ENCODE data around the gene VAPA.

The VAPA gene

DNA sequence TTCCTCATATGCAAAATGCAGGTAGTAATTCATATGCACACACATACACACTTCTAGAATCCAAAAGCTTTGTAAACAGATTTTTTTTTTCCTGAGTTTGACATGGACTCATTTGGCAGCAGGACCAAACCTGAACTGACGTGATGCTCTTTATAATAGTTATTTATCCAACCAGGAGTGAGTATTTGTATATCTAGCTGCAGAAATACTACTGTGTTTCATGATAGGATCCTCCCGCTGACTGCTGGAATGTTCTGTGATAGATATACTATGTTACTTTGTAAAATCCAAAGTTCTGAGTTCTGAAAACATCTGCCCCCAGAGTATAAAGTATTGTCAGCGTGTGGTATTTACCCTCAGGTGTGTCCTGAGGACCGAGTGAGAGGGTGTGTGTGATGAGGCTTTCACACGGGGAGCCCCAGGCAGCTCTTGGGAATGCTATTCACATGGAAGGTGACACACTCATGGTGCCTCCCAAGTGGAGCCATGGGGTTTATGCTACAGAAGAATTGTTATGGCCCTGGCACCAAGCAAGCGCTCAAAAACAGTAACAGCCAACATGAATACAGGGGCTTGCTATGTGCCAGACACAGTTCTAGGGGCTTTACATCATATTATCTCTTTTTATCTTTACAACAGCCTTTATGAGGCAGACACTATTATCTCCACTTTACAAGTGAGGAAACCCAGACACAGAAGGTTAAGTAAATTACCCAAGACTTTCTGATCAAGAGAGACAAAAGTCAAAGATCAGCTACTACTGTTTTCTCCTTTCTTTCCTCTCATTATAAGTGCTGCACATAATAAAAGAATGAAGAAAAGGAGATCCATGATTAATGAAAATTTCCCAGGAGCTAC, 44.7 kb upstream of the VAPA start:
- Histone ChIP-seq H3K79me2 (ENCODE audit: insufficient read depth, low read depth) (no peaks in the 10 kb centered on the region), H2AFZ (ENCODE audit: low read depth) (peak overlapping the region; percentile 75; the same call in 1 of the 2 replicates), H4K20me1 (ENCODE audit: insufficient read depth) (no peaks in the 10 kb centered on the region), H3K4me2 (peak overlapping the region; percentile 91), H3K27me3 (ENCODE audit: insufficient read depth, low read depth) (no peaks in the 10 kb centered on the region), H3K4me1 (ENCODE audit: low read depth, poor library complexity, severe bottlenecking) (peaks cover 45% of the 10 kb centered on the region), H3K36me3 (ENCODE audit: insufficient read depth) (no peaks in the 10 kb centered on the region), H3K27ac (peak overlapping the region; percentile 84), H3K4me3 (IDR thresholded peaks at IDR 0.05; ENCODE audit: insufficient read depth, low read depth, low read length) (no peak overlapping the region), H3K9ac (peak overlapping the region; percentile 68; the same call in 1 of the 2 replicates)
- TF ChIP-seq, protein P1, sequence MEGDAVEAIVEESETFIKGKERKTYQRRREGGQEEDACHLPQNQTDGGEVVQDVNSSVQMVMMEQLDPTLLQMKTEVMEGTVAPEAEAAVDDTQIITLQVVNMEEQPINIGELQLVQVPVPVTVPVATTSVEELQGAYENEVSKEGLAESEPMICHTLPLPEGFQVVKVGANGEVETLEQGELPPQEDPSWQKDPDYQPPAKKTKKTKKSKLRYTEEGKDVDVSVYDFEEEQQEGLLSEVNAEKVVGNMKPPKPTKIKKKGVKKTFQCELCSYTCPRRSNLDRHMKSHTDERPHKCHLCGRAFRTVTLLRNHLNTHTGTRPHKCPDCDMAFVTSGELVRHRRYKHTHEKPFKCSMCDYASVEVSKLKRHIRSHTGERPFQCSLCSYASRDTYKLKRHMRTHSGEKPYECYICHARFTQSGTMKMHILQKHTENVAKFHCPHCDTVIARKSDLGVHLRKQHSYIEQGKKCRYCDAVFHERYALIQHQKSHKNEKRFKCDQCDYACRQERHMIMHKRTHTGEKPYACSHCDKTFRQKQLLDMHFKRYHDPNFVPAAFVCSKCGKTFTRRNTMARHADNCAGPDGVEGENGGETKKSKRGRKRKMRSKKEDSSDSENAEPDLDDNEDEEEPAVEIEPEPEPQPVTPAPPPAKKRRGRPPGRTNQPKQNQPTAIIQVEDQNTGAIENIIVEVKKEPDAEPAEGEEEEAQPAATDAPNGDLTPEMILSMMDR (conservative IDR thresholded peaks at IDR 0.05; ENCODE audit: low read depth, low read length) = no peak

DNA sequence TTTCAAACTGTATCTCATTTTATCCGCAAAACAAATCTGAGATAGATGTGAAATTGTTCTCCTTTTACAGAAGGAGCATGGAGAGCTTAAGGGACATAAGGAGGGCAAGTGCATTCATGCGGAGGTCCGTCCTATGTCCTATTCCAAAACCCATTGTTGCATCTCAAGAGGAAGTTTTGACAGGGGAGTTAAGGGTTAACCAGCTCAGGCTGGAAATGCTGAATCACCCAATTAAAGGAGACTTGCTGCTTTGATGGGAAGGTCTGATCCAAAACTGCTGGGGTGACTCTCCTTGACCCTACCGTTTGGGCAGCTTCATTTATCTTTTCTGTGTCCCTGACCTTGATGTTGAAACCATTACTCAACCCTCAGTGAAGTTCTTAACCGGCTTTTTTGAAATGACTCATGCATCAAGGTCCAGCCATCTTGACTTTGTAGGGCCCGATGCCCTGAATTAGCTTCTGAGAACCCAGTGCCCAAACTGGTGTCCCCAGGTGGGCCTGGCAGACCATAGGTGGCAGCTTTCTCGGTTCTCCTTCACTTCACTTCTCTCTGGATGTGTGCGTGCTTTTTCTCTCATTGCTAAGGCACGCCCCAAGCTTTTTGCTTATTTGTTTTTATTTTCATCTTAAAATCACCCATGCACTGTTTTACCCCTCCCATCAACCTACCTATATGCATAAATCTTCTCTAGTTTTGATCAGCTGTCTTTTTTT, 43.9 kb upstream of the VAPA start:
- Histone ChIP-seq H3K4me1 (ENCODE audit: low read depth, poor library complexity, severe bottlenecking) (peaks cover 44% of the 10 kb centered on the region), H3K9ac (peak overlapping the region; percentile 68), H3K27me3 (ENCODE audit: insufficient read depth, low read depth) (no peaks in the 10 kb centered on the region), H3K36me3 (ENCODE audit: insufficient read depth) (no peaks in the 10 kb centered on the region), H3K79me2 (ENCODE audit: insufficient read depth, low read depth) (no peaks in the 10 kb centered on the region), H3K27ac (peak overlapping the region; percentile 84), H4K20me1 (ENCODE audit: insufficient read depth) (no peaks in the 10 kb centered on the region), H3K4me2 (peak overlapping the region; percentile 91), H2AFZ (ENCODE audit: low read depth) (peak overlapping the region; percentile 75), H3K4me3 (IDR thresholded peaks at IDR 0.05; ENCODE audit: insufficient read depth, low read depth, low read length) (no peak overlapping the region)
- TF ChIP-seq, protein P1 (conservative IDR thresholded peaks at IDR 0.05; ENCODE audit: low read depth, low read length) = no peak

DNA sequence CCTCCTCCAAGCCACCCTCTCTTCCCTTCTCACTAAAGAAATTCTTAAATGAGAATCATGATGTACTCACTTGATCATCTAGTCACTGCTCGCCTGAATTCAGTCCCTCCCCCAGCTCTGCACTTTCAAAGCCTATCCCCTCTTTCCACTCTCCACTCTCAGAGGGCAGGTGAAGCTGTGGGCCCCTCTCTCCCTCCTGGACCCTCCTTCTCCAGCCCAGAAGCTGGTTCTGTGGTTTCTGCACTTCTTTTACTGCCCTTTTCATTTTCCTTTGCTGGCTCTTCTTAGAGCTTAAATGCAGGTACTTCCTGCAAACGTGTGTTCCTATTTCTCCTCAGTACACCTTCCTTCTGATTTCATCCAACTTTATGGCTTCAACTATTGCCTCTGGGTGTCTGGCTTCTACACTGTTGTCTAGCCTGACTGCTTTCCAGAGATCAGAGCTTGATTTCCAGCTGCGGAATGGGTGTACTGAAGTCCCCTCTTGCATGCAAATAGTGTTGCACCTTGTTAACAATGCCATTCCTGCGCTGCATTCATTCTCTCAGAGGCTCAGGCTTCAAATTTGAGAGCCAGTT, 43.3 kb upstream of the VAPA start:
- H3K79me2 ChIP-seq (ENCODE audit: insufficient read depth, low read depth) = no peaks in the 10 kb centered on the region
- no peaks in the 10 kb centered on the region for H4K20me1 ChIP-seq (ENCODE audit: insufficient read depth)
- peaks cover 44% of the 10 kb centered on the region for H3K4me1 ChIP-seq (ENCODE audit: low read depth, poor library complexity, severe bottlenecking)
- no peaks in the 10 kb centered on the region for H3K36me3 ChIP-seq (ENCODE audit: insufficient read depth)
- no peaks in the 10 kb centered on the region for H3K27me3 ChIP-seq (ENCODE audit: insufficient read depth, low read depth)
- H3K4me3 ChIP-seq (IDR thresholded peaks at IDR 0.05; ENCODE audit: insufficient read depth, low read depth, low read length) = no peak overlapping the region
- H3K27ac ChIP-seq = peak overlapping the region; percentile 84
- peak overlapping the region; percentile 75 for H2AFZ ChIP-seq (ENCODE audit: low read depth)
- H3K4me2 ChIP-seq = peak overlapping the region; percentile 91
- H3K9ac ChIP-seq = peak overlapping the region; percentile 68
- TF ChIP-seq, protein P1 (conservative IDR thresholded peaks at IDR 0.05; ENCODE audit: low read depth, low read length) = no peak

DNA sequence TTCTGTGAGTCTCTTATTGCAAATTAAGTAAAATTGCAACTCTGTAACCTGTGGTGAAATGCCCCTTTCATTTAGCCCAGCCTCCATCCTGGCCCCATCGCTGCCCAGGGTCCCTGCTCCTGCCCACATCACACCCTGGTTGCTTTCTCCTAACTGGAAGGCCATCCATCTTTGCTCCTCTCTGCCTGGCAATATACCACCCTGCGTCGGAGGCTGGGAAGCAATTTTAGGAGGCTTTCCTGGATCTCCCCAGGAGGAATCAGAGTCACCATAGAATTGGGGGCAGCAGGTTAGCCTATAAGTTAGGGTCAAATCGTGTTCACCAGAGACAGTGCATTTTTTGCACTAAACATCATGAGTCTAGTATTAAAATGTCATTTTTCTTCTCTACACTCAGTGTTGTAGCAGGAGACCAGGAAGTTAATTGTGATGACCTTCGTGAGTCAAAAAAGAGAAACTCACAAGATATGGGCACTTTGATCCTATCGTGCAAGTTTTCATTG, 42.5 kb upstream of the VAPA start:
- H3K9ac ChIP-seq = no peak overlapping the region
- TF ChIP-seq, protein P1 (conservative IDR thresholded peaks at IDR 0.05; ENCODE audit: low read depth, low read length) = no peak
- H4K20me1 ChIP-seq (ENCODE audit: insufficient read depth) = no peaks in the 10 kb centered on the region
- H3K79me2 ChIP-seq (ENCODE audit: insufficient read depth, low read depth) = no peaks in the 10 kb centered on the region
- H3K4me3 ChIP-seq (IDR thresholded peaks at IDR 0.05; ENCODE audit: insufficient read depth, low read depth, low read length) = no peak overlapping the region
- H3K4me2 ChIP-seq = peak overlapping the region; percentile 13; the same call in 1 of the 2 replicates
- peaks cover 48% of the 10 kb centered on the region for H3K4me1 ChIP-seq (ENCODE audit: low read depth, poor library complexity, severe bottlenecking)
- no peak overlapping the region; the same call in 1 of the 2 replicates for H3K27ac ChIP-seq
- peak overlapping the region; percentile 75; the same call in 1 of the 2 replicates for H2AFZ ChIP-seq (ENCODE audit: low read depth)
- no peaks in the 10 kb centered on the region for H3K27me3 ChIP-seq (ENCODE audit: insufficient read depth, low read depth)
- H3K36me3 ChIP-seq (ENCODE audit: insufficient read depth) = no peaks in the 10 kb centered on the region

Measured in KMS-11 (cell line).